Adrenal gland (tissue), 5 donors: ENCODE measurements around the gene ZNF101.
"Not testable (repeated sequence)": the region's sequence is repeated elsewhere in the genome, so short reads cannot be mapped to it uniquely, and the experiment has no call there.

ENCODE experiments used
- CTCF ChIP-seq, 6 experiments: fragments of 450-650 bp in 4 of 6; fragments of 200-600 bp in 2 of 6; sonication (generic) in 1 of 6; IDR thresholded peaks; 1 replicate in 5 of 6; 2 replicates in 1 of 6; pipeline versions ENCODE4 v1.5.1 to v1.8.0; 2016 to 2021; ENCODE audit warnings: antibody characterized with exemption in 6 of 6, mild to moderate bottlenecking in 2 of 6, moderate library complexity in 1 of 6
- POLR2A ChIP-seq, 2 donors: fragments of 450-650 bp; IDR thresholded peaks; one replicate each; pipeline ENCODE4 v1.6.1; 2017; ENCODE audit warnings: antibody characterized with exemption in 2 of 2, mild to moderate bottlenecking in 2 of 2, moderate library complexity in 1 of 2
- donor health status: DM: no; HTN: no; CAD: no.

- TF ChIP-seq CTCF, POLR2A (IDR thresholded peaks at IDR 0.05): not testable (repeated sequence)
Observed at GRCh38 chr19:19665420-19665948, 3.2 kb upstream of the ZNF101 start.
